Breast epithelium (tissue), 4 donors: ENCODE data around the gene NIPAL1. TPM values are rescaled to one million over a fixed set of nuclear protein-coding genes. Genes with fewer than 3 reads are reported as not detected.
"Not testable (repeated sequence)": the region's sequence is repeated elsewhere in the genome, so short reads cannot be mapped to it uniquely, and the experiment has no call there.

Experiments used
- DNase-seq, 2 donors: peaks; one replicate each; pipeline ENCODE4 v3.0.0-alpha.2; 2019; ENCODE audit warnings: low spot score in 2 of 2
- H3K27ac ChIP-seq, 2 donors: fragments of 200-600 bp; sonication (generic) in 1 of 2; one replicate each; pipeline ENCODE4 v1.5.1; 2016 to 2019; ENCODE audit warnings: mild to moderate bottlenecking in 1 of 2
- H3K27me3 ChIP-seq, 2 donors: fragments of 200-600 bp; sonication (generic) in 1 of 2; one replicate each; pipeline versions ENCODE4 v1.5.1 to v1.6.0; 2017 to 2019; ENCODE audit warnings: control low read depth in 1 of 2, mild to moderate bottlenecking in 1 of 2
- H3K36me3 ChIP-seq: fragments of 200-600 bp; one replicate; pipeline ENCODE4 v1.5.1; 2019
- H3K4me1 ChIP-seq, 2 donors: fragments of 200-600 bp; sonication (generic); one replicate each; pipeline ENCODE4 v1.5.1; 2016 to 2019; ENCODE audit warnings: control low read depth in 1 of 2
- H3K4me3 ChIP-seq, 3 donors: fragments of 200-600 bp; sonication (generic); 1 replicate in 2 of 3; 2 replicates in 1 of 3; pipeline ENCODE4 v1.5.1; 2016 to 2019; ENCODE audit warnings: mild to moderate bottlenecking in 3 of 3, moderate library complexity in 2 of 3
- H3K9me3 ChIP-seq, 2 donors: fragments of 200-600 bp; sonication (generic) in 1 of 2; one replicate each; pipeline ENCODE4 v1.5.1; 2016 to 2019; ENCODE audit warnings: control low read depth in 1 of 2
- POLR2A ChIP-seq: fragments of 450-650 bp; IDR thresholded peaks from one replicate; pipeline ENCODE4 v1.6.1; 2016; ENCODE audit warnings: antibody characterized with exemption, mild to moderate bottlenecking, moderate library complexity
- POLR2AphosphoS5 ChIP-seq, 3 donors: sonication (generic); formaldehyde crosslinking; IDR thresholded peaks; one replicate each; pipeline ENCODE4 v1.6.1; 2017; ENCODE audit warnings: antibody characterized with exemption in 3 of 3
- intact Hi-C: fragments of 100-400 bp; cut with DNase I; formaldehyde crosslinking; loops from one replicate; pipeline ENCODE4 v1.15.1; 2023; ENCODE audit warnings: low total_unique reads
- total RNA-seq, 3 donors: library from RNA; depleted of rRNA; stranded (reverse); fragments of >200 nt; gene quantifications; one replicate each; pipeline ENCODE4 v1.1.0, GENCODE V29; 2016
- TF ChIP-seq, protein P1 (sequence below), 3 donors: fragments of 450-650 bp; IDR thresholded peaks; one replicate each; pipeline ENCODE4 v1.5.1; 2016 to 2017; ENCODE audit warnings: antibody characterized with exemption in 3 of 3, mild to moderate bottlenecking in 3 of 3, moderate library complexity in 3 of 3

The NIPAL1 gene
- 1 to 10 TPM in 2 of 3 donors, under 1 TPM in 1; under 0.01 to 9.4 (median 2.0) TPM for total RNA-seq

DNA sequence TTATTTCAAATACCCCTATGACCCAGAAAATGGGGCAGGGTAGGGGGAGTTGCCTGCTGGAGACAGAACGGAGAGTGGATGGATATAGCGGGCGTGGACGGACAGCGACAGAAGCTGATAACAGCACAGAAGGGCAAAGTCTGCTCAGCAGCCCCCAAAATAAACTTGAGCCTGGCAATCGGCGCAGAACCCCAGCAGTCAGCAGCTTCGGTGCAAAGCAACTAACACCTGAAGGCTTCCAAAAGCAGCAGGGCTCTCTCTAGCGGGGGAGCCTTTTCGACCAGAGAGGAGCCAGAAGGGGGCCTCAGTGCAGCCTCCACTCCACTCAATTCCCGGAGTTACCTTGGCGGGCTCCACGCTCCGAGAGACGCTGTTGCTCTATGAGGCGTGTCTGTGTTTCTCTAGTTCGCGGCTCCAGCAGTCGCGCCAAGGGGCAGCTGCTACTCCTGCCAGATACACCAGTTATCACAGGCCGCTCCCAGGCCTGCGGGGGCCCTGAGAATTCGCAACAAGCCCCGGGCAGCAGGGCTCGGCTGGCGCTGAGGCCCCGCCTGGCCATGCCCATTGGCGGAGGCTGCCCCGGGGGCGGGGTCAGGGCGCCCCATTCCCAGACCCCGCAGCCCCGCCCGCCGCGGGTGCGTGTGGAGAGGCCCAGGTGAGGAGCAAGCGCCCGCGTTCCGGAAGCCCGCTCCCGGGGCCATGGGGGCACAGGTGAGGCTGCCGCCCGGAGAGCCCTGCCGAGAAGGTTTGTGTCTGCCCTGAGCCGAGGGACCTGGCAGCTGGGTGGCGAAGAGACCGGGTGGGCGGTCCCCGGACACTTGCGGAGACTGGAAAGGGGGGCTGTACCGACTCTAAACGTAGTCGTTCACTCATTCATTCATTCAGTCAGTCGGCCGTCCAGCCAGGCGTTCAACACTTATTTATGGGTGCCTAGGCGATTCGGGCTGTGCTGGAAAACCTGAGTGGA, at the start of gene NIPAL1, which contains the start of gene CNGA1:
Gene NIPAL1 (plus strand): TSS at position 632 of the 967 bp plus-strand sequence. CDS start 68 bp downstream, at position 700.
Gene CNGA1 (minus strand): TSS at position 541 of the 967 bp plus-strand sequence. CDS start 63,992 bp downstream, outside the sequence.
- H3K27ac ChIP-seq = peak within 1 kb of the TSS; percentile 75 to 88
- H3K36me3 ChIP-seq = no peaks in the 10 kb centered on the region
- H3K4me3 ChIP-seq = peak within 1 kb of the TSS; percentile 54 to 70 (median 69)
- no peaks in the 10 kb centered on the region for H3K4me1 ChIP-seq
- no peaks in the 10 kb centered on the region for H3K27me3 ChIP-seq
- no peak for TF ChIP-seq POLR2A
- peak in 1 of 3 donors; percentile 45 for TF ChIP-seq POLR2AphosphoS5 (IDR thresholded peaks at IDR 0.05)
- intact Hi-C loops = no loop called here
- peak; percentile 73 to 75 for DNase-seq
- H3K9me3 ChIP-seq = no peaks in the 10 kb centered on the region

DNA sequence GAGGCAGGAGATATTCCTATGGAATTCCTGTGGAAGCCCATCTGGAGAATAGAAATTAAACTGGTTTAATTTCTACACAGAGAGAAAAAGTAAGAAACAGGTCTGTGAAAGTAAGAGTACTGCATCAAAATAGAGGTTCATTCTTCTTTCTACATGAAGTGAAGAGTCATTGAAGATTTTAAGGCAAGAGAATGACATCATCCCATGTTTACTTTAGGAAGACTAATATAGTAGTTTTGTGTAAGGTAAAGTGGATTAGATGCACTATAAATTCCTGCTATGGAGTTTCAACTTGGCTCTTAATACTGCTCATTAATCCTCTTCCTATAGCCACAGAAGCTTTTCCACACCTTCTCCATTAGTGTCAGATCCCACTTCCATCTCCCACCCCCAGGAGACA, 47.7 kb upstream of the NIPAL1 start:
- H3K27ac ChIP-seq = no peak overlapping the region
- no peaks in the 10 kb centered on the region for H3K27me3 ChIP-seq
- no peak for TF ChIP-seq POLR2A
- no peak for TF ChIP-seq POLR2AphosphoS5 (IDR thresholded peaks at IDR 0.05)
- TF ChIP-seq, protein P1, sequence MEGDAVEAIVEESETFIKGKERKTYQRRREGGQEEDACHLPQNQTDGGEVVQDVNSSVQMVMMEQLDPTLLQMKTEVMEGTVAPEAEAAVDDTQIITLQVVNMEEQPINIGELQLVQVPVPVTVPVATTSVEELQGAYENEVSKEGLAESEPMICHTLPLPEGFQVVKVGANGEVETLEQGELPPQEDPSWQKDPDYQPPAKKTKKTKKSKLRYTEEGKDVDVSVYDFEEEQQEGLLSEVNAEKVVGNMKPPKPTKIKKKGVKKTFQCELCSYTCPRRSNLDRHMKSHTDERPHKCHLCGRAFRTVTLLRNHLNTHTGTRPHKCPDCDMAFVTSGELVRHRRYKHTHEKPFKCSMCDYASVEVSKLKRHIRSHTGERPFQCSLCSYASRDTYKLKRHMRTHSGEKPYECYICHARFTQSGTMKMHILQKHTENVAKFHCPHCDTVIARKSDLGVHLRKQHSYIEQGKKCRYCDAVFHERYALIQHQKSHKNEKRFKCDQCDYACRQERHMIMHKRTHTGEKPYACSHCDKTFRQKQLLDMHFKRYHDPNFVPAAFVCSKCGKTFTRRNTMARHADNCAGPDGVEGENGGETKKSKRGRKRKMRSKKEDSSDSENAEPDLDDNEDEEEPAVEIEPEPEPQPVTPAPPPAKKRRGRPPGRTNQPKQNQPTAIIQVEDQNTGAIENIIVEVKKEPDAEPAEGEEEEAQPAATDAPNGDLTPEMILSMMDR (IDR thresholded peaks at IDR 0.05) = no peak
- no peaks in the 10 kb centered on the region for H3K4me1 ChIP-seq
- intact Hi-C loops = no loop called here
- no peak overlapping the region for H3K4me3 ChIP-seq
- DNase-seq = no peak
- H3K9me3 ChIP-seq = no peaks in the 10 kb centered on the region
- no peaks in the 10 kb centered on the region for H3K36me3 ChIP-seq

DNA sequence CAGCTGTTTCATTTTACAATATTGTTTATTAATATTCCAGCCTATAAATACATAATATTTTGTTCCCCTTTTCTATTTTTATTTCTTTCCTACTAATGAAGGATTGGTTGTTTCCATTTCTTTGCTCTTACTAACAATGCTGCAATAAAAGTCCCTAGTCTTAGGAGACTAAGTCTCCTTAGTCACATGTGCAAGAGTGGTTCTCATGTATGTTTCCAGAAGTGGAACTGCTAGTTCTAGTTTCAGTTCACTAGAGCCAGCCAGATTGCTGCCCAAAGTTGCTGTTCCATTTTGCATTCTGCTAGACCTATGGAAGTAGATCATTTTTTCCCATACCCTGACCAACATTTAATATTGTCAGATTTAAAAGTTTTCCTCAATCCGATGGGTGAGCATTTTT, 44.4 kb upstream of the NIPAL1 start:
- Histone ChIP-seq H3K27me3 (no peaks in the 10 kb centered on the region), H3K27ac (no peak overlapping the region), H3K9me3 (no peaks in the 10 kb centered on the region), H3K4me1 (no peaks in the 10 kb centered on the region), H3K4me3 (no peak overlapping the region), H3K36me3 (no peaks in the 10 kb centered on the region)
- TF ChIP-seq, protein P1 (IDR thresholded peaks at IDR 0.05) = no peak
- no peak for TF ChIP-seq POLR2A
- no peak for TF ChIP-seq POLR2AphosphoS5 (IDR thresholded peaks at IDR 0.05)
- intact Hi-C loops = loop anchor here (5.0 kb wide), 1 partner anchor 525 kb away; no protein-coding TSS in a partner anchor
- DNase-seq = no peak

DNA sequence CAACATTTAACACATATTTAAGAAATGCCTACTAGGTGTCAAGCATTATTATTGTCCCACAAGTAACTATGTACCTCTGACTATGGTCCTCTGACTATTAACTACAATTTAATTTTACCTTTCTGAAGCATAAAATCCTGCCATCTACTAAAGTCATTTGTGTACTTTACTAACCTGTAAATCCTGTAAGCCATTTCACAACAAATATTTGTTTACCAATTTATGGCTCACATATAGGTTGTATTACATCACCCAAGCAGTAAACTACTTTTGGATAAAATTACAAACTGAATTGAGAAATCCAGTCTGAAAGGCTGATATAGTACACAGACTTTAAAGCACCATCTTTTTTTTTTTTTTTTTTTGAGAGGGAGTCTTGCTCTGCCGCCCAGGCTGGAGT, 43.9 kb upstream of the NIPAL1 start:
- Histone ChIP-seq H3K27me3 (no peaks in the 10 kb centered on the region), H3K4me3 (no peak overlapping the region), H3K36me3 (no peaks in the 10 kb centered on the region), H3K27ac (no peak overlapping the region), H3K9me3 (no peaks in the 10 kb centered on the region), H3K4me1 (no peaks in the 10 kb centered on the region)
- TF ChIP-seq POLR2AphosphoS5 (IDR thresholded peaks at IDR 0.05) (no peak), POLR2A (no peak)
- intact Hi-C loops = loop anchor here (5.0 kb wide), 1 partner anchor 525 kb away; no protein-coding TSS in a partner anchor
- DNase-seq = no peak

DNA sequence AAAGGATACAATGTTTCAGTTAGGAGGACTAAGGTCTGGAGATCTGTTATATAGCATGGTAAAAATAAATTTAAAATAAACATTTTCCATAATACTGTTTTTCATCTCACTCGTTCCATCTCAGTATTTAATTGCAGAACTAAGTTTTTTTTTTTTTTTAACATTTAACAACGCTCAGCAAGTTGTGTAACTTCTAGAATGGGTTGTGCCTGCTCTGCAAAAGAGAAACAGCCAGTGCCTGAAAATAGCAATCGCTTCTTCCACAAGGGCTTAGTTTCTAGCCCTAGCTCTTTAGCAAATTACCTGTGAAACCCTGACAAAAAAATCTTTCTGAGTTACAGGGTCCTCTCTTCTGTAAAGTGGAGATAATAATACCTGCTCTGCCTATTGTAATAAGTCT, 42.0 kb upstream of the NIPAL1 start:
- Histone ChIP-seq H3K36me3 (no peaks in the 10 kb centered on the region), H3K9me3 (no peaks in the 10 kb centered on the region), H3K27me3 (no peaks in the 10 kb centered on the region), H3K4me3 (no peak overlapping the region), H3K27ac (no peak overlapping the region), H3K4me1 (no peaks in the 10 kb centered on the region)
- DNase-seq = no peak
- intact Hi-C loops = loop anchor here (5.0 kb wide), 1 partner anchor 523 kb away; no protein-coding TSS in a partner anchor
- TF ChIP-seq, protein P1 (IDR thresholded peaks at IDR 0.05) = no peak
- TF ChIP-seq POLR2AphosphoS5 (IDR thresholded peaks at IDR 0.05) = no peak

DNA sequence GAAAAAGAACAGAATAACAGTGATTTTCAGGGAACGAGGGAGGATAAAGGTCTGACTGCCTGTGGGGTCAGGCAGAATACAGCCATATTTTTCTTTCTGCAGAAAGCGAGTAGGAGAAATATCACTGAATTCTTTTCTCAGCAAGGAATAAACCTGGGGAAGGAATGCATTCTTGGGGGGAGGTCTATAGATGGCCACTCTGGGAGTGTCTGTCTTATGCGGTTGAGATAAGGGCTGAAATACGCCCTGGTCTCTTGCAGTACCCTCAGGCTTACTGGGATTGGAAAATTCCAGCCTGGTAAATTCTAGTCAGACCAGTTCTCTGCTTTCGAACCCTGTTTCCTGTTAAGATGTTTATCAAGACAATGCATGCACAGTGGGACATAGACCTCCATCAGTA, 26.4 kb upstream of the NIPAL1 start:
- Histone ChIP-seq H3K9me3 (peaks cover 11 to 35% of the 10 kb centered on the region in 2 donors), H3K27me3 (no peaks in the 10 kb centered on the region), H3K36me3 (no peaks in the 10 kb centered on the region), H3K4me3 (no peak overlapping the region), H3K27ac (no peak overlapping the region), H3K4me1 (no peaks in the 10 kb centered on the region)
- intact Hi-C loops = no loop called here
- no peak for DNase-seq
- TF ChIP-seq POLR2A = no peak

DNA sequence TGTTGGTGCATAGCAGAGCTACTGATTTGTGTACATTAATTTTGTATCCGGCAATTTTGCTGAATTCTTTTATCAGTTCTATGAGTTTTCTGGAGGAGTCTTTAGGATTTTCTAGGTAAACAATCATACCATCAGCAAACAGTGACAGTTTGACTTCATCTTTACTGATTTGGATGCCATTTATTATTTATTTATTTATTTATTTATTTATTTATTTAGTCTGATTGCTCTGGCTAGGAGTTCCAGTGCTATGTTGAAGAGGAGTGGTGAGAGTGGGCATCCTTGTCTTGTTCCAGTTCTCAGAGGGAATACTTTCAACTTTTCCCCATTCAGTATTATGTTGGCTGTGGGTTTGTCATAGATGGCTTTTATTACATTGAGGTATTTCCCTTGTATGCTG, 24.1 kb upstream of the NIPAL1 start:
- intact Hi-C loops, H3K4me3 ChIP-seq, DNase-seq, H3K4me1 ChIP-seq, H3K36me3 ChIP-seq, H3K27ac ChIP-seq, H3K27me3 ChIP-seq: not testable (repeated sequence)
- peaks cover 11 to 35% of the 10 kb centered on the region in 2 donors for H3K9me3 ChIP-seq
